Spleen (tissue), 7 donors: ENCODE measurements around the gene TRABD2B.

Experiments used
- CTCF ChIP-seq, 11 experiments: fragments of 200-600 bp in 7 of 11; fragments of 450-650 bp in 4 of 11; sonication (generic) in 4 of 11; IDR thresholded peaks in 8 of 11; conservative IDR thresholded peaks in 3 of 11; 1 replicate in 7 of 11; 2 replicates in 4 of 11; pipeline versions ENCODE4 v1.4.0 to v1.8.0; 2016 to 2021; ENCODE audit warnings: antibody characterized with exemption in 11 of 11, inconsistent platforms in 4 of 11, mild to moderate bottlenecking in 1 of 11
- POLR2A ChIP-seq, 3 donors: fragments of 450-650 bp; IDR thresholded peaks; one replicate each; pipeline ENCODE4 v1.5.1; 2017; ENCODE audit warnings: antibody characterized with exemption in 3 of 3, mild to moderate bottlenecking in 1 of 3
- donor health status: DM: no; HTN: no; CAD: no; lungs with moderate emphysema.
- donor health status: DM: no; HTN: no; CAD: no.
- donor health status: DM: no; HTN: no; CAD: no.

- TF ChIP-seq CTCF (IDR thresholded peaks at IDR 0.05 in 8 of 11, conservative IDR thresholded peaks at IDR 0.05 in 3 of 11): no peak
- no peak for TF ChIP-seq POLR2A (IDR thresholded peaks at IDR 0.05)
Measured at GRCh38 chr1:47844558-47844955, 152.6 kb downstream of the TRABD2B start.
